ES-I3 (cell line): Measurements from ENCODE around the gene FBXO33.

ENCODE experiments used
- H3K36me3 ChIP-seq: 2 replicates; pipeline ENCODE4 v1.6.1; 2013; ENCODE audit warnings: mild to moderate bottlenecking, low read length, control low read depth, moderate library complexity; ENCODE audit not compliant: insufficient read depth
- H3K4me1 ChIP-seq: 2 replicates; pipeline ENCODE4 v1.6.1; 2013; ENCODE audit warnings: mild to moderate bottlenecking, control low read depth, low read length; ENCODE audit not compliant: insufficient read depth
- H3K9ac ChIP-seq: 2 replicates; pipeline ENCODE4 v1.6.1; 2013; ENCODE audit warnings: low read depth, mild to moderate bottlenecking, low read length, moderate library complexity
- H3K9me3 ChIP-seq: 2 replicates; pipeline ENCODE4 v1.6.1; 2013; ENCODE audit warnings: mild to moderate bottlenecking, low read length, moderate library complexity; ENCODE audit not compliant: control insufficient read depth, insufficient read depth

The FBXO33 gene

DNA sequence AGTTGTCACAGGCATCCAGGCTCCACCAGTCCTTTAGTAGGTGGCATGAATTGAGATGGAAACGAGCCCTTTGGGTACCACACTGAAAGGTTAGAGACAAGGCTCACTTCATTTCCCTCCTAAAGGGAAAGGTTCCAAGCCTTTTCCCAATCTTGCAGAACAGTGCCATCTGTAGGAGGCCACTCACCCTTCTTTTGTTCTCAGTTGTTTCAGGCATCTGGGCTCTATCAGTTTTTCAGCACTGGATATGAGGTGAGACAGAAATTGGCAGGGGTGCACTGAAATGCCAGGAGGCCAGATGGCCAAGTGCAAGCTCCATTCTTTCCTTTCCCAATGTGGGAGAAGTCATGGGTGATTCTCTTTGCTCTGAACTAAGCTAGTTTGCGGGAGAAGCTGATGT lies 15.2 kb downstream of the FBXO33 start:
- peaks cover 7% of the 10 kb centered on the region for H3K9me3 ChIP-seq
- H3K36me3 ChIP-seq = no peaks in the 10 kb centered on the region
- no peak overlapping the region for H3K9ac ChIP-seq
- H3K4me1 ChIP-seq = no peaks in the 10 kb centered on the region

DNA sequence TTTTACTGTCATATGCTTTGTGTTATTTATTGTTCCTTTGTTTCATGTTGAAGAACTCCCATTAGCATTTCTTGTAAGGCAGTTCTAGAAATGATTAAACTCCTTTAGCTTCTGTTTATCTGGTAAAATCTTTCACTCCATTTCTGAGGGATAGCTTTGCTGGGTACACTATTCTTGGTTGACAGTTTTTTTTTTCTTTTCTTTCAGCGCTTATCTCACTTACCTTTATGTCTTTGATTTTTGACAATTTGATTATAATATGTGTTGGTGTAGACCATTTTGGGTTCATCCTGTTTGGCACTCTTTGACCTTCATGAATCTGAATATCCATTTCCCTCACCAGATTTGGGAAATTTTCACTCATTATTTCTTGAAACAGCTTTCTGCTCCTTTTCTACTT lies 16.2 kb downstream of the FBXO33 start:
- Histone ChIP-seq H3K9me3 (peaks cover 7% of the 10 kb centered on the region), H3K4me1 (no peaks in the 10 kb centered on the region), H3K36me3 (no peaks in the 10 kb centered on the region), H3K9ac (no peak overlapping the region)

DNA sequence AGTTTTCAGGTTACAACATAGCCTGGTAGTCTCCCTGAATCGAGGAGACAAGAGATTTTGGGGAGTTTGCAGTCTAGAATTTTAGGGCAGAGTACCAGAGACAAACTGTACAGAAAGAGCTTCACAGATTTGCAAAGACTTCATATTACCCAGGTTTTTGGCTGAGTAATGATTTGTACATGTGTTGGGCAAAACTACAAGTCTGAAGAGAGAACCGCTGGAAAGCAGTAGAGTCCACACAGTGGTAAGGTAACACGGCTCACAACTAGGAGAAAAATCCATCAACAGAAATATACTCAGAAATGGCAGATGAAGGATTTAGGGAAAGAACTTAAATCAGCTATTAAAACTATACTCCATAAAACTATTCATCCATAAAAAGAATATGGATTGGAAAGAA lies 25.7 kb downstream of the FBXO33 start:
- Histone ChIP-seq H3K4me1 (no peaks in the 10 kb centered on the region), H3K36me3 (no peaks in the 10 kb centered on the region), H3K9me3 (no peaks in the 10 kb centered on the region), H3K9ac (no peak overlapping the region)

DNA sequence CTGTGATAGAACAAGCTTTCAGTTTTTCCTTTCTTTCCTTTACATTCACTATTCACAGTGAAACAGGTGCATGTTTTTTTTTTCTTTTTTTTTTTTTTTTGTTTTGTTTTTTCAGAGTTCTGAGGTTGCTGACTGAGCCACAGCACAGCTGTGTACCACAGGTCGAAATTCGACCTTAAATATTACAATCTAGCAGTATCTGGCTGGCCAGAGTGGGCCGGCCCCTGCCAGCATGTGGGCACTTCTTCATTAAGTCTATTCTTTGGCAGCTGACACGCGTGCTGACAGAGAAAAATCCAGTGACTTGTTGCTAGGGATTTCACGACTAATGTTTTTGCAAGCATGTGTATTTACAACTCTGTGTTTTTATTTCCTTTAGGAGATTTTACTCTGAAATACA lies 33.9 kb downstream of the FBXO33 start:
- Histone ChIP-seq H3K9ac (no peak overlapping the region), H3K9me3 (no peaks in the 10 kb centered on the region), H3K4me1 (no peaks in the 10 kb centered on the region), H3K36me3 (no peaks in the 10 kb centered on the region)

DNA sequence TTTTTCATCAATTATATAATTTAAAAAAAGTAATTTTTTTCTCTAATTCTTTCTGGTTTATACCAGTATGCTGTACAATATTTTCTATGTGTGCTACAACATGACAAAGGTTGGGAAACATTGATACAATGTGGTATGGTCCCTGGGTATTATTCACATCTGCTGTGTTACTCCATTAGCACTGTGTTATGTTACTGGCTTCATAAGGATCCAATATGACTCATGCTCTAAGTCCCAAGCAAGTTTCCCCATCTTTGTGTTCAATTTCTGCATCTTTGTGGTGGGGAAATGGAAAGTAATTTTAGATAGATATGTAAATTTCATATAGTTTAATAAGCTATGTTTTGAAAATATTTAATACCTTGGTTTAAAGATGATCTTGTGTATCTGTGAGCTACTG lies 35.8 kb downstream of the FBXO33 start:
- Histone ChIP-seq H3K9ac (no peak overlapping the region), H3K9me3 (no peaks in the 10 kb centered on the region), H3K4me1 (no peaks in the 10 kb centered on the region), H3K36me3 (no peaks in the 10 kb centered on the region)

DNA sequence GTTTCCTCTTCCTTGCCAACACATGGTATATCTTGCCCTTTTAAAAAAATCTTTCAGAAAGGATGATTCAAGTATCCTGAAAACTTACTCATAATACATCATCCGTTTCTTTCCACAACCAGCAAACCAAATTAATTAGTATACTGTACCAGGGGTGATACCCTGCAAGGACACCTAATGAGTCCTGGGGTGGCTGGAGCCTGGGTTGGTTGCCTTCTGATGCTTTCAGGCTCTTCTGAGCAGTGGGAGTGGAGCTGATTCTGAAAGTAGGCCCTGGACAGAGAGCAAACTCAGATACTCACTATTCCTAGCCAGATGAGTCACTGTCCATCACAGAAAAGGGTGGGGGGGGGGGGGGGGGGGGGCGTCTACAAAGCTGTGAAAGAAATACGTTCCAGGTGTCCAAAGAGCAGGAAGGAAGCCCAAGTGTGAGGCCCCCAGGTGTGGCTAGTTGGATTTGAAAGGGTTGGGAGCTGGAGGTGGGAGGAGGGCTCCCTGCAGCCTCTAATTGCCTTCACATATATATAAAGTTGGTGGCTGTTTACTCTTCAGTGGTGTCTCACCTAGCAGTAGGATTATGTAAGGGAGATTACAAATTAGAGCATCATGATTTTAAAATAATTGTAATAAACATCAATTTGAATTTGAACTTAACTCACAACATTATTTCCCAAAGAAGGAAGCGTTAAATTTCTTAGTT lies 36.5 kb downstream of the FBXO33 start:
- Histone ChIP-seq H3K4me1 (no peaks in the 10 kb centered on the region), H3K9ac (no peak overlapping the region), H3K36me3 (no peaks in the 10 kb centered on the region), H3K9me3 (no peaks in the 10 kb centered on the region)

DNA sequence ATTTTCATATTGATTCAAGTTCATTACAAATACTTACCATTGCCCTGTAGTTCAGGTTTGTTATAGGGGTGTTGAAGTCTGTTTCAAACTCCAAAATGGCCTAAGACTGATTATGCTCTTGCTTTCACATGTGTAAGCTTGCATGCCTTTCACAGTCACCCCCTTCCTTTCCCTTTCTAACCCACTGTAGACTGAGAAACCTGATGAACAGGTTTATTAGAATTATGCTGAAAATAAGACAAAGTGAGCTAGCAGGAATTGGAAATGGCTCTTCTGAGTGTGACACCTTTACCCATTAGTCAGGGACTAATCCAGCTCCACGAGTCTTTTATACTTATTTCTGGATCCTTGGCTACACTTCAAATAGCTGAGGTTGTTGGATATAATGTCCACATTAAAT lies 38.9 kb downstream of the FBXO33 start:
- Histone ChIP-seq H3K9ac (no peak overlapping the region), H3K36me3 (no peaks in the 10 kb centered on the region), H3K9me3 (no peaks in the 10 kb centered on the region), H3K4me1 (no peaks in the 10 kb centered on the region)

DNA sequence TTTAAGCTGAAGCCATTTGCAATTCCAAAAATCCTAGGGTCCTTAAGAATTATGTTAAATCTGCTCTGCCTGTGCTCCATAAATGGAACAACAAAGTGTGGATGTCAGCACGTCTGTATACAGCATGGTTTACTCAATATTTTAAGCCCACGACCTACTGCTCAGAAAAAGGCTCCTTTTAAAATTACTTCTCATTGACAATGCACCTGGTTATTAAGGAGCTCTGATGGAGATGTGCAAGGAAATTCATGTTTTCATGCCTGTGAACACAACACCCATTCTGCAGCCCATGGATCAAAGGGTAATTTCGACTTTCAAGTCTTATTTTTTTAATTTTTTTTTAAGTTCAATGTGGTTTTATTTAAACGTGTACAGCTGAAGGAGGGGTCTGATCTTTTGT lies 48.1 kb downstream of the FBXO33 start:
- H3K9me3 ChIP-seq = no peaks in the 10 kb centered on the region
- H3K4me1 ChIP-seq = no peaks in the 10 kb centered on the region
- no peaks in the 10 kb centered on the region for H3K36me3 ChIP-seq
- H3K9ac ChIP-seq = no peak overlapping the region

DNA sequence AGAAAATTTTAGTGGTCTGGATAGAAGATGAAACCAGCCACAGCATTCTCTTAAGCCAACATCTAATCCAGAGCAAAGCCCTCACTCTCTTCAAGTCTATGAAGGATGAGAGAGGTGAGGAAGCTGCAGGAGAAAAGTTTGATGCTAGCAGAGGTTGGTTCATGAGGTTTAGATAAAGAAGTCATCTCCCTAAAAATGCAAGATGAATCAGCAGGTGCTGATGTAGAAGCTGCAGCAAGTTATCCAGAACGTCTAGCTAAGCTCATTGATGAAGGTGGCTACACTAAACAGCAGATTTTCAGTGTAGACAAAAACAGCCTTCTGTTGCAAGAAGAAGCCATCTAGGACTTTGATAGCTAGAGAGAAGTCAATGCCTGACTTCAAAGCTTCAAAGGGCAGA lies 48.5 kb downstream of the FBXO33 start:
- Histone ChIP-seq H3K36me3 (no peaks in the 10 kb centered on the region), H3K9ac (no peak overlapping the region), H3K4me1 (no peaks in the 10 kb centered on the region), H3K9me3 (no peaks in the 10 kb centered on the region)

DNA sequence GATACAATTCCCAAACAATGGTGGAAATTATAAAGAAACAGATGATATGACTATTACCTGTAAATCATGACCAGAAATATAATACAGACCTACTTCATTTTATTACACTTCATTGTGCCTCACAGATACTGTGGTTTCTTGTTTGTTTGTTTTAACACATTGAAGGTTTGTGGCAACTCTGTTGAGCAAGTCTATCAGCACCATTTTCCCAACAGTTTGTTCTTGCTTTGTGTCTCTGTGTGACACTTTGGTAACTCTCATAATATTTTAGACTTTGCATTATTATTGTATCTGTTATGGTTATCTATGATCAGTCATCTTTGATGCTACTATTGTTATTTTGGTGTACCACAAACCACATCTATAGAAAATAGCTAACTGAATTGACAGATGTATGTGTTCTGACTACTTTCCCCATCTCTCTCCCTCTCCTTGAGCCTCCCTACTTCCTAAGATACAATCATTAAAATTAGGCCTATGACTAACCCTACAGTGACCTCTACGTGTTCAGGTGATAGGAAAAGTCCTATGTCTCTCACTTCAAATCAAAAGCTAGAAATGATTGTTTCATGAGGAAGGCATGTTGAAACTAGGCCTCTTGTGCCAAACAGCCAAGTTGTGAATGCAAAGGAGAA lies 49.1 kb downstream of the FBXO33 start:
- no peaks in the 10 kb centered on the region for H3K9me3 ChIP-seq
- H3K4me1 ChIP-seq = no peaks in the 10 kb centered on the region
- no peaks in the 10 kb centered on the region for H3K36me3 ChIP-seq
- H3K9ac ChIP-seq = no peak overlapping the region

DNA sequence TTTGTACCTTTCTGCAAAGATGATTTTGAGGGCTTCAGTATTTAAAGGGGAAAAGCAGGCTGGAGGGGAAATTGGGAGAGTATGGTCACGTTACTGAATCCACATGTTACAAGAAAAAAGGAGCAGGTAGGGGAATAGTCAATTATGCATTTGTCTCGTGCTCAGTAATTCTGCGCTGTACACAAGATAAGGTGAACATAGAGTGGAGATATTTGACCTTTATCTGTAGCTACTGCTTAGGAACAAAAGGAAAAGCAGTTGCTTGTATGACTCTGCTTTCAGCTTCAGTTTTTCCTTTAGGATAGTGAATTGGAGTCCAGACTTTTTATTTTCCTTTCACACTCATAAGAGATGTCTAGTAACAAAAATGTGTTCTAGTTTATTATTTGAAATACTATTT lies 49.8 kb downstream of the FBXO33 start:
- Histone ChIP-seq H3K36me3 (no peaks in the 10 kb centered on the region), H3K9me3 (no peaks in the 10 kb centered on the region), H3K9ac (no peak overlapping the region), H3K4me1 (no peaks in the 10 kb centered on the region)

DNA sequence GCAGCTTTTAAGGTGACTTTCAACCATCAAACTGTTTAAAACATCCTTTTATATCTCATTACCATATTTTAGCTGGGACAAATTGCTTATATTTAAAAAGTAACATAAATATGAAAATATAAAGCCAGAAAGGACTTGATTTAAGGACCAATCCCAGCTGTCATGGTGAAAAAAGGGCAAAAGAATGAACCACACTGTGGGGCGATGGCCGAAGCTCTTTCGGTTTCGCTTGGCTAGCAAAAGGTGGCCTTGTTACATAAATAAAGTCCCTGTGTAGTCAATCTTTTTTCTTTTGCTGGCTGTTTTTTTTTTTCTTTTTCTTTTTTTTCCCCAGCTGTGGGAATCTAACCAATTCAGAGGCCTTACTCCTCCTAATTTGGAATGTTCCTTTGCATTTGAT lies 50.9 kb downstream of the FBXO33 start:
- peaks cover 7% of the 10 kb centered on the region for H3K4me1 ChIP-seq
- no peaks in the 10 kb centered on the region for H3K36me3 ChIP-seq
- no peaks in the 10 kb centered on the region for H3K9me3 ChIP-seq
- no peak overlapping the region for H3K9ac ChIP-seq

DNA sequence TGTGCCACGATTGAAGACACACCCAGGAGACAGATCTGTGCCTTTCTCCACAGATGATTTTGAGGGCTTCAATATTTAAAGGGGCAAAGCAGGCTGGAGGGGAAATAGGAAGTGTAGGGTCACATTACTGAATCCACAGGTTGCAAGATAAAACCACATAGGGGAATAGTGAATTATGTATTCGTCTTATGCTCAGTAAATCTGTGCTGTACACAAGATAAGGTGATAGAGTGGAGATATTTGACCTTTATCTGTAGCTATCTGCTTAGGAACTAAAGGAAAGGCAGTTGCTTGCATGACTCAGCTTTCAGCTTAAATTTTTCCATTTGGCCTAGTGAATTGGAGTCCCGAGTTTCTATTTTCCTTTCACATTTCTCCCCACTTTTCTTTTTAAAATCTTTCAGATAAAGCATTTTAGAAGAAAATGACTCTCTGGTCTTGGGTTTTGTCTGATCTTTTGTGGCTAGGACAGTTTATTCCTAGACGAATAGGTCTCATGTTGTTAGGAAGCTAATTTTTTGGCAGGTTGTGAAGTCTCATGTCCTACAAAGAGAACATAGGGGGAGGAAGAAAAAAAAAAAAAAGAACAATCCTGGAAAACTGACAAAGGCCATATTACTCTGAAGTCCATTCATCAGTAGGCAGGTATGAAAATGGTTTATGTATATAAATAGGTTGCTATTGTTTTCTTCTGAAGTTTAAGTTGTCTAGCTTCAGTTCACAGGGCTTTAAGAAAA lies 55.4 kb downstream of the FBXO33 start:
- no peaks in the 10 kb centered on the region for H3K9me3 ChIP-seq
- H3K4me1 ChIP-seq = peaks cover 7% of the 10 kb centered on the region
- no peaks in the 10 kb centered on the region for H3K36me3 ChIP-seq
- 0 out of 2 replicates have a peak overlapping the region, but pooled peaks have one; percentile 4 for H3K9ac ChIP-seq

DNA sequence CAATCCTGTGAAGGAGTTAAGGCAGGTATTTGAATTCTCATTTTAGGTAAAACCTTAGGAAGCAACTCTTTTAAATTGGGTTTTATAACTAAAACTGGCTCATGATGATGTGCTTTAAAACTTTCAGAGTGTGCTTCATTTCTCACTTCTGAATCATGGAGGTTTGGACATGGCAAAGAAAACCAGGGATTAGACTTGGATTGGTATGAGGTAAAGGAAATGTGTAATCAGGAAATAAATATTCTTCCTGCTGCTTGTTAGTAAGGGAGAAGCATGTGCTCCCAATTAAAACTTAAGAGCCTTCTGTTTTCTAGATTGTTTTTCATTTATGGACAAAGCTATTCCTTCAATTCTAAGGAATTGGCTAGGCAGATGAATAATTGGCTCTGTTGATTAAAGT lies 57.4 kb downstream of the FBXO33 start:
- H3K9ac ChIP-seq = no peak overlapping the region
- peaks cover 7% of the 10 kb centered on the region for H3K4me1 ChIP-seq
- H3K9me3 ChIP-seq = no peaks in the 10 kb centered on the region
- H3K36me3 ChIP-seq = no peaks in the 10 kb centered on the region

DNA sequence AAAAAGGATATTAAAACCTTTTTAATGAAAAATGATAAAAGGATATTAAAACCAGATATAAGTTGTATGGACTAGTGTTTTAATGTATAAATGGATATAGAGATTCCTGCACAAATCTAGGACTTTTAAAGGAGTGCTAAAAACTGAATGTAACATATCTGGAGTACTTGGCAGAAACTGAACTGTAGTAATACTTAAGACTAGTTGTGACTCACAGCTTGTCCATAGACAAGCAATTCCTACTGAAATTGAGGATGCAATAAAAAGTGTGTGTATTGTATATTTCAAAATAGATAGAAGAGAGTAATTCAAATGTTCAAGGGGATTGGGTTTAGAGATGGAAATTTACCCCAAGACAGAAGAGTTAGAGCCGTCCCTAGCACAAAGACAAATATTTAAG lies 59.6 kb downstream of the FBXO33 start:
- H3K4me1 ChIP-seq = peaks cover 12% of the 10 kb centered on the region
- H3K36me3 ChIP-seq = no peaks in the 10 kb centered on the region
- no peaks in the 10 kb centered on the region for H3K9me3 ChIP-seq
- H3K9ac ChIP-seq = no peak overlapping the region
